Astrocyte (in vitro differentiated cells and primary cell): ENCODE data around the gene FEV. TPM values are rescaled to one million over a fixed set of nuclear protein-coding genes. Genes with fewer than 3 reads are reported as not detected.

Experiments used
- DNase-seq: peaks from one replicate; pipeline ENCODE4 v3.0.0-alpha.2; 2010; ENCODE audit warnings: low read depth
- FAIRE-seq: peaks from 2 replicates; lab custom pipeline; 2011; peaks lifted over from hg19 to GRCh38; lab: Jason Lieb, UNC
- H2AFZ ChIP-seq: 2 replicates; pipeline ENCODE4 v1.6.0; 2012; ENCODE audit warnings: low read depth, low read length, inconsistent platforms
- H3K27ac ChIP-seq: 2 replicates; pipeline ENCODE4 v1.5.1; 2011; ENCODE audit warnings: low read depth, low read length, inconsistent platforms
- H3K27me3 ChIP-seq: 2 replicates; pipeline ENCODE4 v1.6.0; 2011; ENCODE audit warnings: low read length, inconsistent platforms; ENCODE audit not compliant: insufficient read depth
- H3K36me3 ChIP-seq: 2 replicates; pipeline ENCODE4 v1.5.1; 2011; ENCODE audit warnings: low read length, inconsistent platforms; ENCODE audit not compliant: insufficient read depth
- H3K4me1 ChIP-seq: 2 replicates; pipeline ENCODE4 v1.5.1; 2011; ENCODE audit warnings: low read length, inconsistent platforms; ENCODE audit not compliant: insufficient read depth
- H3K4me2 ChIP-seq: 2 replicates; pipeline ENCODE4 v1.6.0; 2012; ENCODE audit warnings: low read length, inconsistent platforms
- H3K4me3 ChIP-seq: 2 replicates; pipeline ENCODE4 v1.5.1; 2011; ENCODE audit warnings: low read depth, mild to moderate bottlenecking, low read length, inconsistent platforms; ENCODE audit not compliant: insufficient read depth
- H3K79me2 ChIP-seq: 2 replicates; pipeline ENCODE4 v1.6.0; 2012; ENCODE audit warnings: mild to moderate bottlenecking, low read length, inconsistent platforms; ENCODE audit not compliant: insufficient read depth
- H3K9ac ChIP-seq: 2 replicates; pipeline ENCODE4 v1.6.0; 2012; ENCODE audit warnings: mild to moderate bottlenecking, low read length, inconsistent platforms
- H3K9me3 ChIP-seq: 2 replicates; pipeline ENCODE4 v1.5.1; 2012; ENCODE audit warnings: low read depth, mild to moderate bottlenecking, low read length, inconsistent platforms; ENCODE audit not compliant: insufficient read depth
- H4K20me1 ChIP-seq: 2 replicates; pipeline ENCODE4 v1.6.0; 2012; ENCODE audit warnings: low read length, inconsistent platforms; ENCODE audit not compliant: insufficient read depth
- H3K27ac Mint-ChIP-seq: one replicate; pipeline ENCODE4 v1.8.0; 2021; ENCODE audit warnings: mild to moderate bottlenecking, mixed read lengths; ENCODE audit not compliant: unreplicated experiment
- H3K27me3 Mint-ChIP-seq: one replicate; pipeline ENCODE4 v1.8.0; 2021; ENCODE audit warnings: low read depth, mixed read lengths; ENCODE audit not compliant: unreplicated experiment
- H3K36me3 Mint-ChIP-seq: one replicate; pipeline ENCODE4 v1.8.0; 2021; ENCODE audit warnings: low read depth, mixed read lengths; ENCODE audit not compliant: unreplicated experiment
- H3K4me1 Mint-ChIP-seq: one replicate; pipeline ENCODE4 v1.8.0; 2021; ENCODE audit warnings: low read depth, mixed read lengths; ENCODE audit not compliant: unreplicated experiment
- H3K4me3 Mint-ChIP-seq: one replicate; pipeline ENCODE4 v1.8.0; 2021; ENCODE audit warnings: mild to moderate bottlenecking, moderate library complexity, mixed read lengths; ENCODE audit not compliant: unreplicated experiment
- H3K9me3 Mint-ChIP-seq: one replicate; pipeline ENCODE4 v1.8.0; 2021; ENCODE audit warnings: mild to moderate bottlenecking, mixed read lengths; ENCODE audit not compliant: unreplicated experiment
- CTCF ChIP-seq: IDR thresholded peaks from 2 replicates; pipeline ENCODE4 v1.5.1; 2011; ENCODE audit warnings: low read depth, mild to moderate bottlenecking, inconsistent platforms, low read length, moderate library complexity; ENCODE audit not compliant: insufficient read depth
- EZH2 ChIP-seq: IDR thresholded peaks from 2 replicates; pipeline ENCODE4 v1.6.1; 2012; ENCODE audit warnings: mild to moderate bottlenecking, low read length, inconsistent platforms; ENCODE audit not compliant: insufficient read depth
- total RNA-seq: library from RNA; stranded (reverse); gene quantifications from 2 replicates; pipeline ENCODE4 v1.2.1, GENCODE V29; 2021

The FEV gene
- total RNA-seq, 1 donor from 2014 or later = not detected

- H3K27ac Mint-ChIP-seq = no peak overlapping the region
- peaks cover 7% of the 10 kb centered on the region for H3K4me1 Mint-ChIP-seq
- H3K4me3 Mint-ChIP-seq = no peak overlapping the region
- no peak for DNase-seq
- Histone ChIP-seq H3K4me3 (no peak overlapping the region), H3K27ac (no peak overlapping the region), H3K9me3 (no peaks in the 10 kb centered on the region), H3K9ac (no peak overlapping the region), H3K27me3 (peaks cover 79% of the 10 kb centered on the region), H2AFZ (no peak overlapping the region), H3K4me2 (no peak overlapping the region), H3K36me3 (no peaks in the 10 kb centered on the region), H3K4me1 (no peaks in the 10 kb centered on the region), H3K79me2 (no peaks in the 10 kb centered on the region), H4K20me1 (no peaks in the 10 kb centered on the region)
- TF ChIP-seq EZH2 = no peak
- no peak for TF ChIP-seq CTCF
- peaks cover 7% of the 10 kb centered on the region for H3K9me3 Mint-ChIP-seq
- H3K36me3 Mint-ChIP-seq = no peaks in the 10 kb centered on the region
- peaks cover 78% of the 10 kb centered on the region for H3K27me3 Mint-ChIP-seq
- no peak for FAIRE-seq
Observed at GRCh38 chr2:218999881-219000568, 15.0 kb upstream of the FEV start.

DNA sequence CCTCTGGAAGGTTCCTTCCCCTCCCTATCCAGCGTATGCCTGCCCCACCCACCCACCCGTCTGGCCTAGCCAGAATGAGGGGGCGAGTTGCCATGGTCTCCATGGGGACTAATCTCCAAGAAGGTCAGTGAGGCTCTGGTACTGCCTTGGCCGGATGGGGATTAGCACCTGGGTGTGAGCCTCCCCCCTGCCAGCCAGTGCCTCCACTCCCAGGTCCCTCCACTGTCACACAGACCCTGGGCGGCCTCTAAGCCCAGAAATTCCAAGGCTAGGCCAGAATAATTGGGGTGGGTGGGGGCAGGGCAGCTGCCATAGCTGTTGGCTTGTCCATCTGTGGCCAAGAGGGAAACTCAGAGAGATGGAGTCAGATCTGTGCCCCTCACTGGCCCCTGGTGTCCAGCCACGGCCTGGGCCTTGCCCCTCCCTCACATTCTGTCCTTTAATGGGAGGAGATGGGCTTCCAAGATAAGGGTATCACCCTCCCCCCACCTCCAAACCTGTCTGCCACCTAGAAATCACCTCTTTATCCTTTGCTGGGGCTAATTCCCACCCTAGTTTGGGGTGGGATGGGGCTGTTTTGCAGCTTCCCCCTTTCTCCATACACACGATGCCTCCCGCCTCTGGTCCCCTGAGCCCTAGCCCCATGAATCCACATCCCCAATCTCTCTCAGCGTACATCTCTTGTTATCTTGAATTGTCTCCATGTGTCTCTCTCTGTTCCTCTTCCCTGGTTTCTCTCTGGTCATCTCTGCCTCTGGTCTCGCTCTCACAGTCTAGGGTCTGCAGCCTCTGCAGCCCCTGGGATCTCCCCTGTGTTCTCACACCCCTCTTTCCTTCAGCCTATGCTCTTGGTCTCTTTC, 14.3 kb upstream of the FEV start:
- H3K36me3 ChIP-seq = no peaks in the 10 kb centered on the region
- no peaks in the 10 kb centered on the region for H3K4me1 ChIP-seq
- no peak for TF ChIP-seq EZH2
- no peak for TF ChIP-seq CTCF
- H3K9me3 Mint-ChIP-seq = peaks cover 5% of the 10 kb centered on the region
- H3K9me3 ChIP-seq = no peaks in the 10 kb centered on the region
- H4K20me1 ChIP-seq = no peaks in the 10 kb centered on the region
- H3K36me3 Mint-ChIP-seq = no peaks in the 10 kb centered on the region
- DNase-seq = no peak
- H2AFZ ChIP-seq = no peak overlapping the region
- no peak for FAIRE-seq
- no peaks in the 10 kb centered on the region for H3K79me2 ChIP-seq
- no peak overlapping the region for H3K27ac ChIP-seq
- H3K27me3 ChIP-seq = peaks cover 79% of the 10 kb centered on the region
- H3K4me2 ChIP-seq = no peak overlapping the region
- no peak overlapping the region for H3K9ac ChIP-seq
- H3K27me3 Mint-ChIP-seq = peaks cover 78% of the 10 kb centered on the region
- H3K27ac Mint-ChIP-seq = no peak overlapping the region
- H3K4me3 Mint-ChIP-seq = no peak overlapping the region
- no peak overlapping the region for H3K4me3 ChIP-seq
- peaks cover 7% of the 10 kb centered on the region for H3K4me1 Mint-ChIP-seq
